ENCODE measurements around the gene AQP1. TPM values are rescaled to one million over a fixed set of nuclear protein-coding genes. Genes with fewer than 3 reads are reported as not detected.

AQP1 gene
- total RNA-seq, 3 donors from 2014 or later = 43.0 to 89.6 (median 48.1) TPM

DNA sequence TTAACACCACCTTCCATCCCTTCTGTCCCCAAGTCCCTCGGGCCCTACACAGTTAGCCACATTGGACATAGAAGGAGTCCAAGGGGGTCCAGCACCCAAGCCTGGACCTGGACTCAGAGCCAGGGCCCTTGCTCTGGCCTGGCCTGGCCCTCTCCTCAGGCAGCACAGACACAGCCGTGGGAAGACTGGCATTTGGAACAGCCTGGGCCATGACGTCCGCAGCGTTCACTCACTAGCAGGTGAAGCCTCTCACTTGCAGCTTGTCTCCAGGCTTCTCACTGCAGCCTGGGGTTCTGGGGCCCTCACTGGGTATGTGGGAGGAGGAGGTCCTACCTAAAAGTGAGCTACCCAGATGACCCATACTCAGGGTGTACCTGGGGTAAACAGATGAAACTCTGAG lies 33.7 kb upstream of the AQP1 start:
- ATAC-seq = no peak
- DNase-seq = no peak
- TF ChIP-seq, protein P1, sequence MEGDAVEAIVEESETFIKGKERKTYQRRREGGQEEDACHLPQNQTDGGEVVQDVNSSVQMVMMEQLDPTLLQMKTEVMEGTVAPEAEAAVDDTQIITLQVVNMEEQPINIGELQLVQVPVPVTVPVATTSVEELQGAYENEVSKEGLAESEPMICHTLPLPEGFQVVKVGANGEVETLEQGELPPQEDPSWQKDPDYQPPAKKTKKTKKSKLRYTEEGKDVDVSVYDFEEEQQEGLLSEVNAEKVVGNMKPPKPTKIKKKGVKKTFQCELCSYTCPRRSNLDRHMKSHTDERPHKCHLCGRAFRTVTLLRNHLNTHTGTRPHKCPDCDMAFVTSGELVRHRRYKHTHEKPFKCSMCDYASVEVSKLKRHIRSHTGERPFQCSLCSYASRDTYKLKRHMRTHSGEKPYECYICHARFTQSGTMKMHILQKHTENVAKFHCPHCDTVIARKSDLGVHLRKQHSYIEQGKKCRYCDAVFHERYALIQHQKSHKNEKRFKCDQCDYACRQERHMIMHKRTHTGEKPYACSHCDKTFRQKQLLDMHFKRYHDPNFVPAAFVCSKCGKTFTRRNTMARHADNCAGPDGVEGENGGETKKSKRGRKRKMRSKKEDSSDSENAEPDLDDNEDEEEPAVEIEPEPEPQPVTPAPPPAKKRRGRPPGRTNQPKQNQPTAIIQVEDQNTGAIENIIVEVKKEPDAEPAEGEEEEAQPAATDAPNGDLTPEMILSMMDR (IDR thresholded peaks at IDR 0.05) = no peak
- Histone ChIP-seq H3K4me3 (no peak overlapping the region), H3K36me3 (ENCODE audit: low read depth) (no peaks in the 10 kb centered on the region), H3K4me1 (ENCODE audit: low read depth) (no peaks in the 10 kb centered on the region), H3K9me3 (no peaks in the 10 kb centered on the region)
- intact Hi-C loops (cut with DNase I, micrococcal nuclease) = no loop called here

DNA sequence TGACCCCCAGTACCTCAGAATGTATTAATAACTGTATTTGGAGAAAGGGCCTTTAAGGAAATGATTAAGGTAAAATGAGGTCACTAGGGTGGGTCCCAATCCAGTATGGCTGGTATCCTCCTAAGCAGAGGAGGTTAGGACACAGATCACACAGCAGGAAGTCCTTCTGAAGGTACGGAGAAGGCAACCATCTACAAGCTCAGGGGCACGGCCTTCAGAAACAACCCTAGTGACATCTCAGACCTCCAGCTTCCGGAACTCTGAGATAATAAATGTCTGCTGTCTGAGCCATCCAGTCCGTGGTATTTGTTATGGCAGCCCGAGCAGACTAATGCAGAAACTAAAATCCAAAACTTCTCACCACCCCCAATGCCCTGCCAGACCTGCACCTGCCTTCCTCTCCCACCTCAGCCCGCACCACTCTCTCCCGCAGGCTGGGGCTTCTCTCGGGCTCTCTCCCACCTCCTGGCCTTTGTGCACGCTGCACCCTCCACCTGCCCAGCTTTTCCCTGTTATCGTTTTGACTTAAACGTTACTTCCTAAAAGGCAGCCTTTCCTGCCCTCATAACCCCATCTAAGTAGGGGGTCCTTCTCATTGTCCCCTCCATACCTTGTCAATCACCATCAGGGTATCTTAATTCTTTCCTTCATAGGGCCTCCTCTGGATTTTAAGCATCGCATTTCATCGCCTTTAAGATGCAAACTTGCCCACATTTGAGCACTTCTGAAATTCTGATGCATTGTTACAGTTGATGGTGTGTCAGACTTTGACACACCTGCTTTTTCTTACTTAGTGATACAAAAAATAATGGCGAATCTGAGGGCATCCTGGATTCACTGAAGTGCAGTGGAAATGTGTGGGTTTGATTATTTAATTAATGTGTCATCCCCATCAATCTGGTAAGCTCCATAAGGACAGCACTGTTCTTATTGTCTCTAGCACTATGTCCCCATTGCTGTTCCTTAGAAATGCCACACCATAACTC lies 32.2 kb upstream of the AQP1 start:
- no peak overlapping the region for H3K4me3 ChIP-seq
- TF ChIP-seq, protein P1 (IDR thresholded peaks at IDR 0.05) = no peak
- no peaks in the 10 kb centered on the region for H3K36me3 ChIP-seq (ENCODE audit: low read depth)
- ATAC-seq (no peak), DNase-seq (no peak)
- H3K4me1 ChIP-seq (ENCODE audit: low read depth) = no peaks in the 10 kb centered on the region
- intact Hi-C loops (cut with DNase I, micrococcal nuclease) = no loop called here
- no peaks in the 10 kb centered on the region for H3K9me3 ChIP-seq

DNA sequence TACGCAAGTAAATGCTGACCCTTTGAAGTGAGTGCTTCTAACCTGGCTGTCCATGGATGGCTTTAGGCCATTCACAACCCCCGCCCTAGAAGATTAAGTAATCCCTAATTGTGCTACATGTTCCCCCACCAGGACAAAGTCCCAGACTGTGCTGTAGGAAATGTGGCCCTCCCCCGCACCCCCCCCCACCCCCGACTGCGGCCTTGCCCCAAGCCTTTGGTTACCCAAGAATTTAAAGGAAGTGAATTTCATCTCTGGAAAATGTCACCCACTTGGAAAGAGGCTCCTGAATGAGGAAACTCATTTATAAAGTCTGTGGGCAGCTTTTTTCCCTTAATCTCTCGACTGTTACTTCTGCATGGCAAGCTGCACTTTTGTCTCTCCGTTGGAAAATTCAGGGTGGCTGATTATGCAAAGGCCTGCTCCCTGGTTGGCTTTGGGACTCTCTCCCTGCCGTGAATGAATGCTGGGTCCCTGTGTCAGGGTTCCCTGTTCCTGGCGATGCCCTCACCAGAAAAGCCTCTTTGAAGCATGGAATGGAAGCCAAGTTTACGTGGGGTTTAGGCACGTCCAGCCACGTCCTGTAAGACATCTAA lies 31.4 kb upstream of the AQP1 start:
- no peak for ATAC-seq
- H3K4me1 ChIP-seq (ENCODE audit: low read depth) = no peaks in the 10 kb centered on the region
- DNase-seq = no peak
- no peaks in the 10 kb centered on the region for H3K36me3 ChIP-seq (ENCODE audit: low read depth)
- H3K9me3 ChIP-seq = no peaks in the 10 kb centered on the region
- H3K4me3 ChIP-seq = no peak overlapping the region
- intact Hi-C loops (cut with DNase I, micrococcal nuclease) = no loop called here
- TF ChIP-seq, protein P1 (IDR thresholded peaks at IDR 0.05) = no peak

DNA sequence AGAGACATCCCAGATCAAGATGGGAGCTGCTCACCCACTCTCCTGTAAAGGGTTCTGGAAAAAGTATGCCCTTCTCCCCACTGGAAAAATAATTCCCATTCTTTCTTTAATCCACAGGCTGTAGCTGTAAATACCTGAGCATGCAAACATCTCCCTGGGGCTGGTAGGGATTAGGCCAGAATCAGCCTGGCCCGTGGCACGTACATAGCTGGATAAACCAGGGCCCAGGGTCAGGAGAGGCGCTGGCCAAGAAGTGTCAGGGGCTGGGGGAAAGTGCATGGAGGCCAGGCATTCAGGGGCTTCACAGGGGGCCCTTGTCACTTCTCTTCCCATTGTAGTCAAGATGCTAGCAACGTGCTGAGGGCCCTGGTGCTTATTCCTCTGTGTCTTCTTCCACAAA lies 30.7 kb upstream of the AQP1 start:
- DNase-seq (no peak), ATAC-seq (no peak)
- Histone ChIP-seq H3K4me3 (no peak overlapping the region), H3K36me3 (ENCODE audit: low read depth) (no peaks in the 10 kb centered on the region), H3K4me1 (ENCODE audit: low read depth) (no peaks in the 10 kb centered on the region), H3K9me3 (no peaks in the 10 kb centered on the region)
- intact Hi-C loops (cut with DNase I, micrococcal nuclease) = no loop called here
- TF ChIP-seq, protein P1 (IDR thresholded peaks at IDR 0.05) = no peak

DNA sequence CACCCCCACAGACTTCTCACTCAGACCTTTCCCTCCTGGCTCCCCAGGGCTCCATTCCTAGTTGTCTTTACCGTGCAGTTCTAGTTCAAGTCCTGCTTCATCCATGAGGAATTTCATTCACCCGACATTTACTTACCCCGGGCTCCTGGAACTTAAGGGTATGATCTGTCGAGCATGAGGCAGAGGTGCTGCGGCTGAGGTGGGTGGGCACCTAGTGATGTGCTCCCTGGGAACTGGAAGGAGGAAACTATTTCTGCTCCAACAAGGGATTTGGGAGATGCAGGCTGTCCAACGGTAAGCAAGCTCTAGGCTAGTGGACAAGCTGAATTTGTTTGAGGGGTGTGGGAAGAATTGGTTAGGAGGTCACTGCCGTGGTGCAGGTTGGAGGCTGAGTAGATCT lies 30.2 kb upstream of the AQP1 start:
- no peak for ATAC-seq
- Histone ChIP-seq H3K36me3 (ENCODE audit: low read depth) (no peaks in the 10 kb centered on the region), H3K4me1 (ENCODE audit: low read depth) (no peaks in the 10 kb centered on the region), H3K4me3 (no peak overlapping the region), H3K9me3 (no peaks in the 10 kb centered on the region)
- no peak for DNase-seq
- TF ChIP-seq, protein P1 (IDR thresholded peaks at IDR 0.05) = no peak
- intact Hi-C loops (cut with DNase I, micrococcal nuclease) = no loop called here
